ENCODE results near the gene CST2.
"Not testable (repeated sequence)": the region's sequence is repeated elsewhere in the genome, so short reads cannot be mapped to it uniquely, and the experiment has no call there.

DNA sequence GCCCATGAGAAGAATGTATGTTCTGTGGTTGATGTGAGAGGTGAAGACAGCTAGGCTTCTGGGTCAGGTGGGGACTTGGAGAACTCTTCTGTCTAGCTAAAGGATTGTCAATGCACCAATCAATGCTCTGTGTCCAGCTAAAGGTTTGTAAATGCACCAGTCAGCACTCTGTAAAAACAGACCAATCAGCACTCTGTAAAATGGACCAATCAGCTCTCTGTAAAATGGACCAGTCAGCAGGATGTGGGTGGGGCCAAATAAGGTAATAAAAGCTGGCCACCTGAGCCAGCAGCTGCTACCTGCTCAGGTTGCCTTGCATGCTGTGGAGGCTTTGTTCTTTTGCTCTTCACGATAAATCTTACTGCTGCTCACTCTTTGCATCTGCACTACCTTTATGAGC, 15.0 kb downstream of the CST2 start:
- not testable (repeated sequence) for TF ChIP-seq SREBF2 (IDR thresholded peaks at IDR 0.05); CHD4 (IDR thresholded peaks at IDR 0.05; ENCODE audit: borderline replicate concordance); JUNB (IDR thresholded peaks at IDR 0.05); POLR2A (IDR thresholded peaks at IDR 0.05; ENCODE audit: low read length); CTCF (IDR thresholded peaks at IDR 0.05); SMC3 (IDR thresholded peaks at IDR 0.05); HDAC2 (IDR thresholded peaks at IDR 0.05); MAX (IDR thresholded peaks at IDR 0.05)

Data from A549 (cell line).